Measurements from ENCODE around the gene HIVEP3. TPM values are rescaled to one million over a fixed set of nuclear protein-coding genes. Genes with fewer than 3 reads are reported as not detected.

Gene HIVEP3
- total RNA-seq, 1 donor from 2014 or later = 2.9 TPM

DNA sequence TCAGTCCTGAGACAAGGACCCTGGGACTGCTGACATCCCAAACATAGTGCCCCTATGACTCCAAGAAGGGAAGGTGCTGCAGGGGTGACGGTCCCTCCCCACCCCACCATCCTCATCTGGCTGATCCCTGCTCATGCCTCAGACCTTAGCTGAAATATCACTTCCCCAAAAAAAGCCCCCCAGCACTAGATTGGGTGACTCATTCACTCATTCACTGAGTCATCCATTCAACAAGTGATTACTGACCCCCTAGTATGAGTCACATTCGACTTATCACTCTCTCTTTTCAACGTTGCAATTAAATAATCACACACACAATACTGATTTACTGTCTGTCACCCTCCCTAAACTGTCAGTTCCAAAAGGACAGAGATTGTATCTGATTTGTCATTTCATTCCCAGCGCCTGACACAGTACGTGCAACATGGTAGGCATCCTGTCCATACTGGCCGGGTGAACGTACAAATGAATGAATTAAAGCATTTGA is 48.6 kb downstream of the HIVEP3 start:
- Histone ChIP-seq H3K27me3 (no peaks in the 10 kb centered on the region), H3K4me3 (no peak overlapping the region), H3K27ac (no peak overlapping the region), H3K9me3 (no peaks in the 10 kb centered on the region), H3K4me1 (no peaks in the 10 kb centered on the region), H3K36me3 (no peaks in the 10 kb centered on the region)
- TF ChIP-seq POLR2A (IDR thresholded peaks at IDR 0.05) = no peak
- no peak for TF ChIP-seq POLR2AphosphoS5 (IDR thresholded peaks at IDR 0.05; ENCODE audit: insufficient read depth in 1 of 2, low read depth in 1 of 2)
- TF ChIP-seq CTCF (IDR thresholded peaks at IDR 0.05) = no peak
- intact Hi-C loops (cut with DNase I) = no loop called here
- no peak for DNase-seq (ENCODE audit: extremely low spot score in 2 of 2)

DNA sequence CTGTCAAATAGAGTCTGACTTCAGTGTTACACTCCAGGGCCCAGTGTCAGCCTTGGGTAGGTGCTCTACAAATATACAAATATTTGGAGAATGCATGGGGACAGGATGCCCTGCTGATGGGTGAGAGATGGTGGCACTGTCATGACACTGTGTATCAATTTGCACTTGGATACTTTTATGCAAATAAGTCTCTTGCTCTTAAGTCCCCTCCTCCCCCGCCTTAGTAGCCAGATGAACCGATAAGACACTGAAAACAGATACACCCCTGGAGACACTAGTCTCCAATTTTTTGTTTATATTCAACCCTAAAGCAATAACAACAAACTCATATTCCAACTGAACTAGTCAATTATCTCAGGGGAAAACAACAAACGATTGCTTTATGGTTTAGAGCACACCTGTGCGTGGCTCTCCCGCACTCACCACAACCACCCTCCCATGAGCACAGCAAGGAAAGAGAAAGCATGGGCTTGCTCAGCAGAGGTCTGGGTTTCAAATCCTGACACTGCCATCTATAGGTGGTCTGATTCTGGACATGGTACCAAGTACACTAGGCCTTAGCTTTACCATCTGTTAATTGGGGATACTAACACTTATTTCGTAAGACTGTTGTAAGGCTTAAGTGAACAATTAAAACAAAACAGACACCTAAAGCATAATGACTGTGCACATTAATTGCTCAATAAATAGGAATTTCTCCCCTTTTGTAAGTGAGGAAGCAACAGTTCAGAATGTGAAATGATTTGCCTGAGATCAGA is 50.3 kb downstream of the HIVEP3 start:
- H3K27me3 ChIP-seq = no peaks in the 10 kb centered on the region
- intact Hi-C loops (cut with DNase I) = no loop called here
- H3K36me3 ChIP-seq = no peaks in the 10 kb centered on the region
- no peak overlapping the region for H3K4me3 ChIP-seq
- DNase-seq (ENCODE audit: extremely low spot score in 2 of 2) = no peak
- H3K27ac ChIP-seq = no peak overlapping the region
- H3K4me1 ChIP-seq = no peaks in the 10 kb centered on the region
- no peak for TF ChIP-seq POLR2AphosphoS5 (IDR thresholded peaks at IDR 0.05; ENCODE audit: insufficient read depth in 1 of 2, low read depth in 1 of 2)
- TF ChIP-seq POLR2A (IDR thresholded peaks at IDR 0.05) = no peak
- TF ChIP-seq CTCF (IDR thresholded peaks at IDR 0.05) = no peak
- no peaks in the 10 kb centered on the region for H3K9me3 ChIP-seq

- H3K9me3 ChIP-seq = no peaks in the 10 kb centered on the region
- DNase-seq (ENCODE audit: extremely low spot score in 2 of 2) = no peak
- no peaks in the 10 kb centered on the region for H3K36me3 ChIP-seq
- peaks cover 6% of the 10 kb centered on the region for H3K4me1 ChIP-seq
- H3K4me3 ChIP-seq = no peak overlapping the region
- TF ChIP-seq POLR2AphosphoS5 (IDR thresholded peaks at IDR 0.05; ENCODE audit: insufficient read depth in 1 of 2, low read depth in 1 of 2) (no peak), POLR2A (IDR thresholded peaks at IDR 0.05) (no peak), CTCF (IDR thresholded peaks at IDR 0.05) (no peak)
- no peaks in the 10 kb centered on the region for H3K27me3 ChIP-seq
- no peak overlapping the region for H3K27ac ChIP-seq
- intact Hi-C loops (cut with DNase I) = no loop called here
Observed at GRCh38 chr1:41866285-41866684, 52.4 kb downstream of the HIVEP3 start.

DNA sequence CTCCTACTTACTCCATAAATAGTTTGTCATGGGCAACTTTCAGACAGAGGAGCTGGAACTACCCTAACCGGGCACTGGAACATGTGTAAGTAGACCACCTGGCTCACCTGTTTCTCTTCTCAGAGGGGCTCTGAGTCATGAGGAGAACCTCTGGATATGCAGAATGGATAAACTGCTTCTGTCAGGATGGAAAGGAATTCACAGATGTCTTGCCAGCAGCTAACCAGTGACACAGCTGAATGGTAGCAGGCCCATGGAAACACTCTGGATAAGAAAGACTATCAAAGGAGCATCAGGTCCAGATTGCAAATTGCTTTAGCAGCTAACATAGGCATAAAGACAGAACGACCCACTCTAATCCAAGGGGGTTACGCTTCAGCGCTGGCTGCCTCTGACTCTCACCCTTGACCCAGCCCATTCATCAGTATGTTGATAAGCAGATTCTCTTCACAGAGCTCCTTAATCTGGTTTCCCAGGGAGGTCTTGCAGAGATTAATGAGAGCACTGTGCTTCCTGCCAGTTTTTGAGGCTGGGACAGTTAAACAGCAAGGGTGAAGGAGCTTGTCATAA is 54.2 kb downstream of the HIVEP3 start:
- Histone ChIP-seq H3K27me3 (no peaks in the 10 kb centered on the region), H3K4me3 (no peak overlapping the region), H3K36me3 (no peaks in the 10 kb centered on the region), H3K27ac (no peak overlapping the region), H3K9me3 (no peaks in the 10 kb centered on the region), H3K4me1 (peaks cover 6% of the 10 kb centered on the region)
- TF ChIP-seq POLR2A (IDR thresholded peaks at IDR 0.05) (no peak), POLR2AphosphoS5 (IDR thresholded peaks at IDR 0.05; ENCODE audit: insufficient read depth in 1 of 2, low read depth in 1 of 2) (no peak), CTCF (IDR thresholded peaks at IDR 0.05) (no peak)
- intact Hi-C loops (cut with DNase I) = no loop called here
- DNase-seq (ENCODE audit: extremely low spot score in 2 of 2) = no peak

- Histone ChIP-seq H3K36me3 (no peaks in the 10 kb centered on the region), H3K27ac (no peak overlapping the region), H3K9me3 (no peaks in the 10 kb centered on the region), H3K27me3 (no peaks in the 10 kb centered on the region), H3K4me1 (peaks cover 6% of the 10 kb centered on the region), H3K4me3 (no peak overlapping the region)
- intact Hi-C loops (cut with DNase I) = no loop called here
- TF ChIP-seq POLR2AphosphoS5 (IDR thresholded peaks at IDR 0.05; ENCODE audit: insufficient read depth in 1 of 2, low read depth in 1 of 2) (no peak), POLR2A (IDR thresholded peaks at IDR 0.05) (no peak), CTCF (IDR thresholded peaks at IDR 0.05) (no peak)
- no peak for DNase-seq (ENCODE audit: extremely low spot score in 2 of 2)
Observed at GRCh38 chr1:41863718-41864117, 55.0 kb downstream of the HIVEP3 start.
